DOHH2 (cell line): ENCODE data around the gene PGAP2.

Experiments used
- EZH2phosphoT487 ChIP-seq: fragments of 200-600 bp; sonication (generic); IDR thresholded peaks from 2 replicates; pipeline ENCODE4 v1.6.1; 2017; ENCODE audit warnings: borderline replicate concordance, mild to moderate bottlenecking, antibody characterized with exemption, low read length, moderate library complexity, mixed read lengths
- TF ChIP-seq, protein P1 (sequence below): fragments of 200-600 bp; sonication (generic); IDR thresholded peaks from one replicate; pipeline ENCODE4 v1.5.1; 2014; ENCODE audit warnings: antibody characterized with exemption, mild to moderate bottlenecking, low read depth, low read length; ENCODE audit not compliant: poor library complexity, severe bottlenecking

DNA sequence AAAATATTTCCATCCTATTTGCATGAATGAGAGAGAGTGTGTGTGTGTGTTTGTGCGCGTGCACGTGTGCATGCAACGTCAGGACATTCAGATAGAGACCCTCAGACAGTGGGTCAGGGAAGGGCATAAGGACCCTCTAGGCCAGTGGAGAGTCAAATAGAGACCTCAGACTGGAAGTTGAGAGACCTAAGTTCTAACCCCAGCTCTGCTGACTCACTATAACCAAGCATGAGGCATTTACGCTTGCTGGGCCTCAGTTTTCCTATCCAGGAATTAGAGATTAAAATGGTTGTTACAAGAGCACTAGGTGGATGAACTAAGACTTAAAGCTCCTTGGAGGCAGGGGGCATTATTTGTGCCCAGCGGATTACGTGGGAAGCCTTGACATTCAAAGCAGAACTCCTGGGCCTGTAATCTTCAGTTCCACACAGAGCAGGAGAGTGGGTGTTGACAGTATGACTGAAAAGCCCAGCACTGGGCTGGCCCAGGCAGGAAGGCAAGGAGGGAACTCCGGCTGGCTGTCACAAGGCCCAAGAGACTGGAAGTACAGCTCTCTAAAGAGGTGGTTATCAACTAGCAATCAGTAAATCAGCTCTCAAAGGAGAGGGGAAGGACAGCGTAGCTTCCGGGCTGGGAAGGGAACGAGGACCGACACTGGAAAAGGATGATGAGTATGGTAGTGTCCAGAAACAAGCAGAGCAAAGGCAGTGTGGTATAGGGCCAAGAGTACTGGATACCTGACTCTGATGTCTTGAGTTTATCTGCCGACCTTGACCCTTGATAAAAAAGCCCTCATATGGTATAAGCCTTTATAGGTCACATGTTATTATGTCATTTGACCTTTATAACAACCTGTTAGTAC lies 23.2 kb downstream of the PGAP2 start:
- TF ChIP-seq, protein P1, sequence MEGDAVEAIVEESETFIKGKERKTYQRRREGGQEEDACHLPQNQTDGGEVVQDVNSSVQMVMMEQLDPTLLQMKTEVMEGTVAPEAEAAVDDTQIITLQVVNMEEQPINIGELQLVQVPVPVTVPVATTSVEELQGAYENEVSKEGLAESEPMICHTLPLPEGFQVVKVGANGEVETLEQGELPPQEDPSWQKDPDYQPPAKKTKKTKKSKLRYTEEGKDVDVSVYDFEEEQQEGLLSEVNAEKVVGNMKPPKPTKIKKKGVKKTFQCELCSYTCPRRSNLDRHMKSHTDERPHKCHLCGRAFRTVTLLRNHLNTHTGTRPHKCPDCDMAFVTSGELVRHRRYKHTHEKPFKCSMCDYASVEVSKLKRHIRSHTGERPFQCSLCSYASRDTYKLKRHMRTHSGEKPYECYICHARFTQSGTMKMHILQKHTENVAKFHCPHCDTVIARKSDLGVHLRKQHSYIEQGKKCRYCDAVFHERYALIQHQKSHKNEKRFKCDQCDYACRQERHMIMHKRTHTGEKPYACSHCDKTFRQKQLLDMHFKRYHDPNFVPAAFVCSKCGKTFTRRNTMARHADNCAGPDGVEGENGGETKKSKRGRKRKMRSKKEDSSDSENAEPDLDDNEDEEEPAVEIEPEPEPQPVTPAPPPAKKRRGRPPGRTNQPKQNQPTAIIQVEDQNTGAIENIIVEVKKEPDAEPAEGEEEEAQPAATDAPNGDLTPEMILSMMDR = no peak
- no peak for TF ChIP-seq EZH2phosphoT487
